B cell (primary cell): ENCODE results near the gene ANKRD65. TPM values are rescaled to one million over a fixed set of nuclear protein-coding genes. Genes with fewer than 3 reads are reported as not detected.
"Not testable (repeated sequence)": the region's sequence is repeated elsewhere in the genome, so short reads cannot be mapped to it uniquely, and the experiment has no call there.

Experiments
- ATAC-seq: fragments of 200-7000 bp; cut with Tn5 transposase; one replicate; pipeline ENCODE4 v1.10.0; 2021; ENCODE audit warnings: low read depth, mild to moderate bottlenecking, moderate number of reproducible peaks, moderate library complexity
- CTCF ChIA-PET: fragments of 350-600 bp; sonication (Branson Sonifier 250); formaldehyde crosslinking; loops from one replicate; lab custom pipeline; 2021; ENCODE audit warnings: antibody characterized with exemption, inconsistent platforms; lab: Charles Lee
- POLR2A ChIA-PET: fragments of 350-600 bp; sonication (Branson Sonifier 250); formaldehyde crosslinking; loops from one replicate; lab custom pipeline; 2021; ENCODE audit warnings: antibody characterized with exemption; lab: Charles Lee
- DNase-seq: peaks from one replicate; pipeline ENCODE4 v3.0.0; 2013
- H2AFZ ChIP-seq: 2 replicates; pipeline ENCODE4 v1.6.1; 2012; ENCODE audit warnings: mild to moderate bottlenecking, low read depth, low read length; ENCODE audit not compliant: insufficient read depth, poor library complexity, severe bottlenecking
- H3K27ac ChIP-seq, 2 donors: 1 replicate in 1 of 2; 2 replicates in 1 of 2; pipeline ENCODE4 v1.5.1; 2012 to 2013; ENCODE audit warnings: low read length in 2 of 2, mild to moderate bottlenecking in 2 of 2, moderate library complexity in 1 of 2
- H3K27me3 ChIP-seq, 4 experiments: fragments of 200-600 bp in 1 of 4; sonication (generic) in 1 of 4; replicated peaks in 1 of 4; 1 replicate in 2 of 4; 2 replicates in 2 of 4; pipeline versions ENCODE4 v1.6.1 to v1.7.0; 2013 to 2016; ENCODE audit warnings: low read length in 3 of 4, mild to moderate bottlenecking in 2 of 4, mixed read lengths in 1 of 4, moderate library complexity in 1 of 4; ENCODE audit not compliant: insufficient read depth in 4 of 4, control insufficient read depth in 3 of 4; ENCODE audit errors: control extremely low read depth in 1 of 4
- H3K36me3 ChIP-seq, 2 experiments: replicated peaks in 1 of 2; 1 replicate in 1 of 2; 2 replicates in 1 of 2; pipeline versions ENCODE4 v1.6.1 to v1.7.1; 2013; ENCODE audit warnings: low read length in 1 of 2; ENCODE audit not compliant: insufficient read depth in 2 of 2, control insufficient read depth in 1 of 2; ENCODE audit errors: control extremely low read depth in 1 of 2, extremely low read depth in 1 of 2
- H3K4me1 ChIP-seq, 2 donors: fragments of 200-600 bp in 1 of 2; sonication (generic) in 1 of 2; 1 replicate in 1 of 2; 2 replicates in 1 of 2; pipeline versions ENCODE4 v1.5.1 to v1.6.1; 2013 to 2017; ENCODE audit warnings: low read length in 2 of 2; ENCODE audit not compliant: control insufficient read depth in 2 of 2, insufficient read depth in 2 of 2
- H3K4me2 ChIP-seq: replicated peaks from 2 replicates; pipeline ENCODE3; 2012; ENCODE audit warnings: mild to moderate bottlenecking, low read depth, low read length; ENCODE audit not compliant: poor library complexity, severe bottlenecking
- H3K4me3 ChIP-seq, 5 experiments: fragments of 200-600 bp in 1 of 5; sonication (generic) in 1 of 5; 1 replicate in 3 of 5; 2 replicates in 2 of 5; pipeline versions ENCODE4 v1.5.1 to v1.7.0; 2011 to 2016; ENCODE audit warnings: low read length in 4 of 5, mild to moderate bottlenecking in 4 of 5, low read depth in 2 of 5, control low read depth in 1 of 5, moderate library complexity in 1 of 5; ENCODE audit not compliant: insufficient read depth in 1 of 5; ENCODE audit errors: control extremely low read depth in 1 of 5, extremely low read depth in 1 of 5
- H3K79me2 ChIP-seq: fragments of 200-600 bp; sonication (generic); one replicate; pipeline ENCODE4 v1.6.0; 2016; ENCODE audit warnings: low read length; ENCODE audit not compliant: control insufficient read depth, insufficient read depth
- H3K9ac ChIP-seq: fragments of 200-600 bp; sonication (generic); 2 replicates; pipeline ENCODE4 v1.6.1; 2017; ENCODE audit warnings: mild to moderate bottlenecking, low read length, moderate library complexity
- H3K9me3 ChIP-seq, 3 donors: one replicate each; pipeline versions ENCODE4 v1.6.1 to v1.7.1; 2013; ENCODE audit warnings: low read length in 2 of 3; ENCODE audit not compliant: control insufficient read depth in 2 of 3, insufficient read depth in 1 of 3; ENCODE audit errors: control extremely low read depth in 1 of 3
- H4K20me1 ChIP-seq: 2 replicates; pipeline ENCODE4 v1.6.0; 2012; ENCODE audit warnings: mild to moderate bottlenecking, low read length; ENCODE audit not compliant: insufficient read depth, control insufficient read depth, poor library complexity, severe bottlenecking
- H3K27ac Mint-ChIP-seq: one replicate; pipeline ENCODE4 v1.8.0; 2021; ENCODE audit warnings: mixed read lengths
- H3K27me3 Mint-ChIP-seq: one replicate; pipeline ENCODE4 v1.8.0; 2021; ENCODE audit warnings: mixed read lengths
- H3K4me1 Mint-ChIP-seq: one replicate; pipeline ENCODE4 v1.8.0; 2021; ENCODE audit warnings: mixed read lengths
- H3K4me3 Mint-ChIP-seq: one replicate; pipeline ENCODE4 v1.8.0; 2021; ENCODE audit warnings: mixed read lengths
- H3K9me3 Mint-ChIP-seq: one replicate; pipeline ENCODE4 v1.8.0; 2022; ENCODE audit warnings: mixed read lengths; ENCODE audit not compliant: insufficient read depth
- CTCF ChIP-seq: fragments of 200-600 bp; IDR thresholded peaks from one replicate; pipeline ENCODE4 v1.8.0; 2022; ENCODE audit warnings: antibody characterized with exemption, mild to moderate bottlenecking
- EZH2 ChIP-seq: IDR thresholded peaks from 2 replicates; pipeline ENCODE4 v1.6.1; 2012; ENCODE audit warnings: borderline replicate concordance, low read depth, mild to moderate bottlenecking, moderate library complexity, low read length; ENCODE audit not compliant: insufficient read depth, poor library complexity, severe bottlenecking
- WGBS: methylation state at CpG from one replicate; pipeline ENCODE4 v1.1.5; 2013; ENCODE audit warnings: missing lambda C conversion rate; ENCODE audit not compliant: insufficient coverage; 5-methylcytosine and 5-hydroxymethylcytosine counted together
- intact Hi-C: fragments of 100-400 bp; cut with micrococcal nuclease; formaldehyde crosslinking; loops from one replicate; pipeline ENCODE4 v1.10.0; 2022
- polyA plus RNA-seq: library from polyadenylated mRNA; depleted of rRNA; stranded (reverse); fragments of >200 nt; gene quantifications from 2 replicates; pipeline ENCODE4 v1.2.3, GENCODE V29; 2012
- total RNA-seq, 2 donors: library from RNA; stranded (reverse); fragments of 120-200 nt in 1 of 2; gene quantifications; 1 replicate in 1 of 2; 2 replicates in 1 of 2; pipeline versions ENCODE4 v1.2.3 to v1.2.4, GENCODE V29; 2013 to 2022

Gene ANKRD65
- total and polyA plus RNA-seq, 2 donors (not counting 1 experiment from before 2014, with no cell fraction given): 0.12 TPM; not detected in 1

GRCh38 chr1:1411626-1412025 lies 9.4 kb downstream of the ANKRD65 start:
- POLR2A ChIA-PET: no interaction called here
- peaks cover 20% of the 10 kb centered on the region for H3K4me1 Mint-ChIP-seq
- Histone ChIP-seq H3K4me3 (no peak overlapping the region), H3K9ac (no peak overlapping the region), H4K20me1 (peaks cover 16% of the 10 kb centered on the region), H3K27ac (no peak overlapping the region), H3K79me2 (peaks cover 40% of the 10 kb centered on the region), H3K27me3 (no peaks in the 10 kb centered on the region), H3K4me2 (no peak overlapping the region), H3K9me3 (no peaks in the 10 kb centered on the region), H3K36me3 (peaks cover 0 to 2% of the 10 kb centered on the region in 2 experiments), H3K4me1 (peaks cover 10 to 13% of the 10 kb centered on the region in 2 donors), H2AFZ (no peak overlapping the region)
- ATAC-seq (no peak), DNase-seq (no peak)
- WGBS: 97% methylated on average over 11 of the region's 13 CpGs
- no peak overlapping the region for H3K4me3 Mint-ChIP-seq
- TF ChIP-seq CTCF (no peak), EZH2 (no peak)
- CTCF ChIA-PET: no interaction called here
- no peak overlapping the region for H3K27ac Mint-ChIP-seq
- H3K9me3 Mint-ChIP-seq: no peaks in the 10 kb centered on the region
- intact Hi-C loops: no loop called here
- H3K27me3 Mint-ChIP-seq: no peaks in the 10 kb centered on the region

GRCh38 chr1:1410238-1410637 lies 10.8 kb downstream of the ANKRD65 start:
- H3K4me1 ChIP-seq: peaks cover 21 to 26% of the 10 kb centered on the region in 2 donors
- DNase-seq, H3K4me3 ChIP-seq, H3K9me3 Mint-ChIP-seq, H3K4me2 ChIP-seq, H3K4me3 Mint-ChIP-seq, intact Hi-C loops, H2AFZ ChIP-seq, H3K9ac ChIP-seq, H3K27ac Mint-ChIP-seq, H3K27ac ChIP-seq, H3K9me3 ChIP-seq, ATAC-seq, POLR2A ChIA-PET, H3K27me3 Mint-ChIP-seq, H3K27me3 ChIP-seq, CTCF ChIA-PET: not testable (repeated sequence)
- H3K36me3 ChIP-seq: peaks cover 0 to 13% of the 10 kb centered on the region in 2 experiments
- peaks cover 30% of the 10 kb centered on the region for H4K20me1 ChIP-seq
- H3K4me1 Mint-ChIP-seq: peaks cover 30% of the 10 kb centered on the region
- peaks cover 54% of the 10 kb centered on the region for H3K79me2 ChIP-seq
- no CpG with 5 or more reads among the region's 8 CpGs for WGBS
